HepG2 (cell line): Measurements from ENCODE around the gene TBC1D20. TPM values are rescaled to one million over a fixed set of nuclear protein-coding genes. Genes with fewer than 3 reads are reported as not detected.
"Not testable (repeated sequence)": the region's sequence is repeated elsewhere in the genome, so short reads cannot be mapped to it uniquely, and the experiment has no call there.

Experiments
- AHDC1 ChIP-seq: sonication (generic); formaldehyde crosslinking; IDR thresholded peaks from 2 replicates; pipeline ENCODE4 v1.5.1; 2020; ENCODE audit warnings: mild to moderate bottlenecking, missing genetic modification reagents, borderline replicate concordance
- FOXP4 ChIP-seq: sonication (generic); formaldehyde crosslinking; IDR thresholded peaks from 2 replicates; pipeline ENCODE4 v1.4.0; 2020; ENCODE audit warnings: missing genetic modification reagents
- HNF1B ChIP-seq: sonication (generic); formaldehyde crosslinking; IDR thresholded peaks from 2 replicates; pipeline ENCODE4 v1.5.1; 2020; ENCODE audit warnings: mild to moderate bottlenecking, moderate library complexity, missing genetic modification reagents
- HNF4A ChIP-seq: sonication (generic); formaldehyde crosslinking; IDR thresholded peaks from 2 replicates; pipeline ENCODE4 v1.4.0; 2020; ENCODE audit warnings: missing genetic modification reagents
- IRF2 ChIP-seq: IDR thresholded peaks from 2 replicates; pipeline ENCODE4 v1.6.1; 2018; ENCODE audit warnings: missing genetic modification reagents, missing compliant biosample characterization
- MEF2D ChIP-seq: sonication (generic); formaldehyde crosslinking; IDR thresholded peaks from 2 replicates; pipeline ENCODE4 v1.5.1; 2020; ENCODE audit warnings: mild to moderate bottlenecking, missing genetic modification reagents
- MXI1 ChIP-seq: IDR thresholded peaks from 3 replicates; pipeline ENCODE4 v1.6.1; 2012; ENCODE audit warnings: low read depth, low read length, inconsistent platforms, borderline replicate concordance
- NFIC ChIP-seq: IDR thresholded peaks from 2 replicates; pipeline ENCODE4 v1.6.1; 2012; ENCODE audit warnings: mild to moderate bottlenecking, low read length, inconsistent platforms
- NONO ChIP-seq, 2 experiments: fragments of 450-650 bp in 1 of 2; sonication (generic) in 1 of 2; formaldehyde crosslinking in 1 of 2; IDR thresholded peaks in 1 of 2; conservative IDR thresholded peaks in 1 of 2; 2 replicates each; pipeline versions ENCODE4 v1.6.1 to v1.8.0; 2017 to 2022; ENCODE audit warnings: mild to moderate bottlenecking in 1 of 2, missing genetic modification reagents in 1 of 2, moderate library complexity in 1 of 2
- POGZ ChIP-seq: sonication (generic); formaldehyde crosslinking; IDR thresholded peaks from 2 replicates; pipeline ENCODE4 v1.4.0; 2020; ENCODE audit warnings: mild to moderate bottlenecking, missing genetic modification reagents
- RBM22 ChIP-seq: fragments of 200-400 bp; formaldehyde crosslinking; optimal IDR thresholded peaks from 2 replicates; pipeline ENCODE3; 2017; ENCODE audit warnings: mild to moderate bottlenecking, low read length, moderate library complexity
- SOX6 ChIP-seq, 2 experiments: fragments of 450-650 bp in 1 of 2; sonication (generic) in 1 of 2; formaldehyde crosslinking in 1 of 2; IDR thresholded peaks; 2 replicates each; pipeline versions ENCODE4 v1.4.0 to v1.6.1; 2017 to 2020; ENCODE audit warnings: antibody characterized with exemption in 1 of 2, mild to moderate bottlenecking in 1 of 2, missing genetic modification reagents in 1 of 2
- ZNF292 ChIP-seq: sonication (generic); formaldehyde crosslinking; IDR thresholded peaks from 2 replicates; pipeline ENCODE4 v1.8.1; 2022; ENCODE audit warnings: mild to moderate bottlenecking, low read depth, missing genetic modification reagents, borderline replicate concordance
- ZNF317 ChIP-seq: sonication (generic); formaldehyde crosslinking; IDR thresholded peaks from 2 replicates; pipeline ENCODE4 v1.5.0; 2020; ENCODE audit warnings: mild to moderate bottlenecking, missing genetic modification reagents
- ZNF33A ChIP-seq: sonication (generic); formaldehyde crosslinking; IDR thresholded peaks from 2 replicates; pipeline ENCODE4 v1.5.1; 2020; ENCODE audit warnings: missing genetic modification reagents, mild to moderate bottlenecking, moderate library complexity, borderline replicate concordance
- ZNF460 ChIP-seq: sonication (generic); formaldehyde crosslinking; IDR thresholded peaks from 2 replicates; pipeline ENCODE4 v1.5.1; 2020; ENCODE audit warnings: missing genetic modification reagents, mild to moderate bottlenecking, borderline replicate concordance
- ZNF800 ChIP-seq: sonication (generic); formaldehyde crosslinking; IDR thresholded peaks from 2 replicates; pipeline ENCODE4 v1.4.0; 2020; ENCODE audit warnings: missing genetic modification reagents
- polyA plus RNA-seq, 8 experiments: library from polyadenylated mRNA; depleted of rRNA in 3 of 8; stranded (reverse) in 7 of 8; unstranded in 1 of 8; fragments of >200 nt; fragmentation: Illumina TruSeq in 4 of 8; extraction: Trizol in 4 of 8; gene quantifications; 2 replicates each; pipeline versions ENCODE4 v1.2.1 to v1.2.3, GENCODE V29; 2011 to 2016; ENCODE audit warnings: low read depth in 4 of 8, missing spikeins in 1 of 8, mixed read lengths in 1 of 8; ENCODE audit not compliant: insufficient read depth in 1 of 8
- total RNA-seq, 5 experiments: library from RNA; depleted of rRNA; stranded (reverse); fragments of >200 nt; fragmentation: Illumina TruSeq; extraction: Trizol; gene quantifications; 2 replicates each; pipeline ENCODE4 v1.2.3, GENCODE V29; 2016; ENCODE audit warnings: low read depth in 1 of 5

The TBC1D20 gene
- total and polyA plus RNA-seq, 2 of the 13 experiments (the other 11 are each of a cell fraction or from before 2014, with no cell fraction given): 36.6 to 47.1 TPM

GRCh38 chr20:508364-508787 is 46.0 kb upstream of the TBC1D20 start (continued):
- 0 out of 2 replicates have a peak, but pooled peaks have one; percentile 28 for TF ChIP-seq ZNF800
- not testable (repeated sequence) for TF ChIP-seq SOX6, NONO (IDR thresholded peaks at IDR 0.05)
- peak; percentile 79 for TF ChIP-seq SOX6 (CRISPR knock-in tag; IDR thresholded peaks at IDR 0.05)
- TF ChIP-seq ZNF292 (CRISPR knock-in tag): peak; percentile 61
- peak; percentile 61 for TF ChIP-seq POGZ (CRISPR knock-in tag)
- peak; percentile 55 for TF ChIP-seq FOXP4 (CRISPR knock-in tag)
- peak; percentile 46; the same call in 1 of the 2 replicates for TF ChIP-seq HNF4A (CRISPR knock-in tag)
- 0 out of 2 replicates have a peak, but pooled peaks have one; percentile 41 for TF ChIP-seq HNF1B (CRISPR knock-in tag)
- 0 out of 2 replicates have a peak, but pooled peaks have one; percentile 10 for TF ChIP-seq IRF2 (CRISPR knock-in tag)
- TF ChIP-seq MEF2D: peak; percentile 74; the same call in 1 of the 2 replicates
- TF ChIP-seq NFIC: peak; percentile 63; the same call in 1 of the 2 replicates
- TF ChIP-seq MXI1: peak; percentile 51; the same call in 1 of the 3 replicates
- peak; percentile 15 for TF ChIP-seq RBM22
- TF ChIP-seq ZNF460 (CRISPR knock-in tag): 0 out of 2 replicates have a peak, but pooled peaks have one; percentile 17
- peak; percentile 43 for TF ChIP-seq NONO (CRISPR knock-in tag; conservative IDR thresholded peaks at IDR 0.05)
- peak; percentile 72; the same call in 1 of the 2 replicates for TF ChIP-seq AHDC1
- TF ChIP-seq ZNF33A: 0 out of 2 replicates have a peak, but pooled peaks have one; percentile 44
- 0 out of 2 replicates have a peak, but pooled peaks have one; percentile 22 for TF ChIP-seq ZNF317 (CRISPR knock-in tag)
